ENCODE measurements around the gene POU4F3. TPM values are rescaled to one million over a fixed set of nuclear protein-coding genes. Genes with fewer than 3 reads are reported as not detected.

The POU4F3 gene
- total and polyA plus RNA-seq, 2 of the 8 experiments (the other 6 are each of a cell fraction or from before 2014, with no cell fraction given): 0.09 TPM; not detected in 1

GRCh38 chr5:146345240-146345577, 6.6 kb downstream of the POU4F3 start:
- FAIRE-seq: no peak

More at GRCh38 chr5:146345240-146345577, 6.6 kb downstream of the POU4F3 start:
- no peak overlapping the region for H3K27ac ChIP-seq (ENCODE audit: low read depth, low read length)
- no peak overlapping the region for H3K9ac ChIP-seq (replicated peaks in 1 of 4; ENCODE audit: extremely low read depth in 1 of 4, low read depth in 3 of 4, low read length in 3 of 4)
- no peak overlapping the region for H3K23ac ChIP-seq (ENCODE audit: insufficient read length)
- H3K79me1 ChIP-seq (ENCODE audit: low read depth, low read length): no peaks in the 10 kb centered on the region
- no peak overlapping the region for H2BK15ac ChIP-seq (ENCODE audit: low read length)
- H2BK12ac ChIP-seq (ENCODE audit: low read depth, low read length): no peak overlapping the region
- peak overlapping the region; percentile 88 to 97 for H3K4me2 ChIP-seq (ENCODE audit: insufficient read depth in 1 of 2, low read depth in 2 of 2, low read length in 2 of 2)
- no peak overlapping the region for H4K91ac ChIP-seq (replicated peaks; ENCODE audit: insufficient read length, low read length)
- H3K23me2 ChIP-seq (ENCODE audit: low read depth, low read length): peaks cover 12% of the 10 kb centered on the region; the same call in 1 of the 2 replicates
- peaks cover 16 to 31% of the 10 kb centered on the region in 2 experiments for H4K20me1 ChIP-seq (replicated peaks in 1 of 2; ENCODE audit: control insufficient read depth in 1 of 2, insufficient read depth in 2 of 2, low read length in 2 of 2)
- CTCF ChIA-PET (ENCODE audit: partially characterized antibody): interaction anchor here (0.7 to 2.5 kb wide), 3 partner anchors 28 to 82 kb away, joined by 3 to 6 read pairs (median 5); no protein-coding TSS in a partner anchor
- H3K36me3 ChIP-seq (ENCODE audit: control insufficient read depth in 2 of 4, insufficient read depth in 4 of 4, low read length in 3 of 4): no peaks in the 10 kb centered on the region
- H2BK5ac ChIP-seq (ENCODE audit: low read depth, low read length): no peak overlapping the region
- POLR2A ChIA-PET (ENCODE audit: partially characterized antibody): interaction anchor here (1.0 to 1.5 kb wide), 2 partner anchors 9 to 10 kb away, joined by 3 to 8 read pairs; no protein-coding TSS in a partner anchor
- no peaks in the 10 kb centered on the region for H3K9me3 ChIP-seq (ENCODE audit: insufficient read depth in 2 of 2, low read depth in 1 of 2, low read length in 1 of 2)
- H3K14ac ChIP-seq (ENCODE audit: insufficient read length): no peak overlapping the region
- peak overlapping the region; percentile 21 to 63 (median 30); a peak in 7 of 8 replicates for H3K4me3 ChIP-seq (ENCODE audit: extremely low read depth in 1 of 4, insufficient read depth in 2 of 4, low read depth in 3 of 4, low read length in 4 of 4)
- no peak overlapping the region for H3K18ac ChIP-seq (ENCODE audit: extremely low read depth, low read length)
- H4K5ac ChIP-seq (ENCODE audit: insufficient read length, low read depth, low read length): no peak overlapping the region
- no peak overlapping the region for H2BK120ac ChIP-seq (replicated peaks; ENCODE audit: low read depth, low read length)
- H3K79me2 ChIP-seq (ENCODE audit: control insufficient read depth in 1 of 2, insufficient read depth in 2 of 2, low read length in 2 of 2): no peaks in the 10 kb centered on the region
- H2AFZ ChIP-seq (ENCODE audit: low read length): no peak overlapping the region
- H2BK20ac ChIP-seq (ENCODE audit: low read length): no peak overlapping the region
- H4K8ac ChIP-seq (ENCODE audit: extremely low read depth, insufficient read depth, low read length): no peak overlapping the region
- H2AK5ac ChIP-seq (ENCODE audit: low read depth, low read length): no peak overlapping the region
- H3K4me1 ChIP-seq (replicated peaks in 1 of 4; ENCODE audit: control insufficient read depth in 3 of 4, insufficient read depth in 4 of 4, low read length in 3 of 4): peaks cover 6 to 18% (median 11%) of the 10 kb centered on the region in 4 experiments
- H3K27me3 ChIP-seq (replicated peaks in 1 of 4; ENCODE audit: control insufficient read depth in 3 of 4, extremely low read depth in 1 of 4, insufficient read depth in 3 of 4, low read length in 3 of 4): peaks cover 63 to 81% (median 76%) of the 10 kb centered on the region in 4 experiments
- DNase-seq (ENCODE audit: low read depth in 1 of 2, low spot score in 2 of 2): no peak
- no peak overlapping the region for H3K4ac ChIP-seq (replicated peaks; ENCODE audit: insufficient read length, low read depth, low read length)
- H3K56ac ChIP-seq (replicated peaks; ENCODE audit: insufficient read length, low read depth, low read length): no peak overlapping the region
- TF ChIP-seq CBX8 (IDR thresholded peaks at IDR 0.05; ENCODE audit: borderline replicate concordance, low read depth, low read length): peak; percentile 64; the same call in 1 of the 2 replicates
- TF ChIP-seq YY1 (IDR thresholded peaks at IDR 0.05; ENCODE audit: low read depth, low read length): no peak
- 4% methylated on average over 12 of the region's 12 CpGs; no CpG with 5 or more reads in 1 of the 2 experiments for WGBS, 2 experiments (ENCODE audit: extremely low coverage in 1 of 2, insufficient coverage in 1 of 2, insufficient read length in 1 of 2, insufficient replicate concordance in 2 of 2, low coverage in 1 of 2, low lambda C conversion rate in 2 of 2, missing lambda C conversion rate in 1 of 2)

All from H1 (cell line).